GM21723 (cell line): ENCODE measurements around the gene ZNF488.

Experiments used
- ATAC-seq: cut with Tn5 transposase; IDR thresholded peaks from one replicate; pipeline ENCODE4 v1.9.1; 2021; ENCODE audit warnings: mild to moderate bottlenecking, moderate library complexity; ENCODE audit not compliant: unreplicated experiment

Gene ZNF488

DNA sequence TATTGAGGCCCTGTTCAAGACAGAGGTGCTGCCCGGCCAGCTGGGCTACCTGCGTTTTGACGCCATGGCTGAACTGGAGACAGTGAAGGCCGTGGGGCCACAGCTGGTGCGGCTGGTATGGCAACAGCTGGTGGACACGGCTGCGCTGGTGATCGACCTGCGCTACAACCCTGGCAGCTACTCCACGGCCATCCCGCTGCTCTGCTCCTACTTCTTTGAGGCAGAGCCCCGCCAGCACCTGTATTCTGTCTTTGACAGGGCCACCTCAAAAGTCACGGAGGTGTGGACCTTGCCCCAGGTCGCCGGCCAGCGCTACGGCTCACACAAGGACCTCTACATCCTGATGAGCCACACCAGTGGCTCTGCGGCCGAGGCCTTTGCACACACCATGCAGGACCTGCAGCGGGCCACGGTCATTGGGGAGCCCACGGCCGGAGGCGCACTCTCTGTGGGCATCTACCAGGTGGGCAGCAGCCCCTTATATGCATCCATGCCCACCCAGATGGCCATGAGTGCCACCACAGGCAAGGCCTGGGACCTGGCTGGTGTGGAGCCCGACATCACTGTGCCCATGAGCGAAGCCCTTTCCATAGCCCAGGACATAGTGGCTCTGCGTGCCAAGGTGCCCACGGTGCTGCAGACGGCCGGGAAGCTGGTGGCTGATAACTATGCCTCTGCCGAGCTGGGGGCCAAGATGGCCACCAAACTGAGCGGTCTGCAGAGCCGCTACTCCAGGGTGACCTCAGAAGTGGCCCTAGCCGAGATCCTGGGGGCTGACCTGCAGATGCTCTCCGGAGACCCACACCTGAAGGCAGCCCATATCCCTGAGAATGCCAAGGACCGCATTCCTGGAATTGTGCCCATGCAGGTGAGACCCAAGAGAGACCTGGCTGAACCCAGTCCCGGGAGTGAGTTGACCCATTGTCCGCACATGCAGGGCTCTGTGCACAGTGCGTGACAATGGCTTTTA, 33.1 kb downstream of the ZNF488 start:
- ATAC-seq = no peak

DNA sequence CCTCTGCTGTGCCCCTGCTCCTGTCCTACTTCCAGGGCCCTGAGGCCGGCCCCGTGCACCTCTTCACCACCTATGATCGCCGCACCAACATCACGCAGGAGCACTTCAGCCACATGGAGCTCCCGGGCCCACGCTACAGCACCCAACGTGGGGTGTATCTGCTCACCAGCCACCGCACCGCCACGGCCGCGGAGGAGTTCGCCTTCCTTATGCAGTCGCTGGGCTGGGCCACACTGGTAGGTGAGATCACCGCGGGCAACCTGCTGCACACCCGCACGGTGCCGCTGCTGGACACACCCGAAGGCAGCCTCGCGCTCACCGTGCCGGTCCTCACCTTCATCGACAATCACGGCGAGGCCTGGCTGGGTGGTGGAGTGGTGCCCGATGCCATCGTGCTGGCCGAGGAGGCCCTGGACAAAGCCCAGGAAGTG, 34.1 kb downstream of the ZNF488 start:
- ATAC-seq = no peak

DNA sequence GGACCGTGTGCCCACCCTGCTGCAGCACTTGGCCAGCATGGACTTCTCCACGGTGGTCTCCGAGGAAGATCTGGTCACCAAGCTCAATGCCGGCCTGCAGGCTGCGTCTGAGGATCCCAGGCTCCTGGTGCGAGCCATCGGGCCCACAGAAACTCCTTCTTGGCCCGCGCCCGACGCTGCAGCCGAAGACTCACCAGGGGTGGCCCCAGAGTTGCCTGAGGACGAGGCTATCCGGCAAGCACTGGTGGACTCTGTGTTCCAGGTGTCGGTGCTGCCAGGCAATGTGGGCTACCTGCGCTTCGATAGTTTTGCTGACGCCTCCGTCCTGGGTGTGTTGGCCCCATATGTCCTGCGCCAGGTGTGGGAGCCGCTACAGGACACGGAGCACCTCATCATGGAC, 34.6 kb downstream of the ZNF488 start:
- no peak for ATAC-seq

DNA sequence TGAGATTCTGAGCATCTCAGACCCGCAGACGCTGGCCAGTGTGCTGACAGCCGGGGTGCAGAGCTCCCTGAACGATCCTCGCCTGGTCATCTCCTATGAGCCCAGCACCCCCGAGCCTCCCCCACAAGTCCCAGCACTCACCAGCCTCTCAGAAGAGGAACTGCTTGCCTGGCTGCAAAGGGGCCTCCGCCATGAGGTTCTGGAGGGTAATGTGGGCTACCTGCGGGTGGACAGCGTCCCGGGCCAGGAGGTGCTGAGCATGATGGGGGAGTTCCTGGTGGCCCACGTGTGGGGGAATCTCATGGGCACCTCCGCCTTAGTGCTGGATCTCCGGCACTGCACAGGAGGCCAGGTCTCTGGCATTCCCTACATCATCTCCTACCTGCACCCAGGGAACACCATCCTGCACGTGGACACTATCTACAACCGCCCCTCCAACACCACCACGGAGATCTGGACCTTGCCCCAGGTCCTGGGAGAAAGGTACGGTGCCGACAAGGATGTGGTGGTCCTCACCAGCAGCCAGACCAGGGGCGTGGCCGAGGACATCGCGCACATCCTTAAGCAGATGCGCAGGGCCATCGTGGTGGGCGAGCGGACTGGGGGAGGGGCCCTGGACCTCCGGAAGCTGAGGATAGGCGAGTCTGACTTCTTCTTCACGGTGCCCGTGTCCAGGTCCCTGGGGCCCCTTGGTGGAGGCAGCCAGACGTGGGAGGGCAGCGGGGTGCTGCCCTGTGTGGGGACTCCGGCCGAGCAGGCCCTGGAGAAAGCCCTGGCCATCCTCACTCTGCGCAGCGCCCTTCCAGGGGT, 35.2 kb downstream of the ZNF488 start:
- ATAC-seq = no peak

DNA sequence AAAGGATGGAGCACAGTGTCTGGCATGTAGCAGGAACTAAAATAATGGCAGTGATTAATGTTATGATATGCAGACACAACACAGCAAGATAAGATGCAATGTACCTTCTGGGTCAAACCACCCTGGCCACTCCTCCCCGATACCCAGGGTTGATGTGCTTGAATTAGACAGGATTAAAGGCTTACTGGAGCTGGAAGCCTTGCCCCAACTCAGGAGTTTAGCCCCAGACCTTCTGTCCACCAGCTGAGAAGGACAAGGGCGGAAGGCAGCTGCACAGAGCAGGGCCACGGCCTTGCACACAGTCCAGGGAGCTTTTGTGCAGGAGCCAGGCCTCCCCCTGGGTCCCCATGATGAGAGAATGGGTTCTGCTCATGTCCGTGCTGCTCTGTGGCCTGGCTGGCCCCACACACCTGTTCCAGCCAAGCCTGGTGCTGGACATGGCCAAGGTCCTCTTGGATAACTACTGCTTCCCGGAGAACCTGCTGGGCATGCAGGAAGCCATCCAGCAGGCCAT, 35.9 kb downstream of the ZNF488 start, which contains the start of gene RBP3:
Gene RBP3, plus strand, starts transcription at position 226 of the 514 bp plus-strand sequence. Its CDS starts 122 bp downstream, at position 348.
- no peak for ATAC-seq

DNA sequence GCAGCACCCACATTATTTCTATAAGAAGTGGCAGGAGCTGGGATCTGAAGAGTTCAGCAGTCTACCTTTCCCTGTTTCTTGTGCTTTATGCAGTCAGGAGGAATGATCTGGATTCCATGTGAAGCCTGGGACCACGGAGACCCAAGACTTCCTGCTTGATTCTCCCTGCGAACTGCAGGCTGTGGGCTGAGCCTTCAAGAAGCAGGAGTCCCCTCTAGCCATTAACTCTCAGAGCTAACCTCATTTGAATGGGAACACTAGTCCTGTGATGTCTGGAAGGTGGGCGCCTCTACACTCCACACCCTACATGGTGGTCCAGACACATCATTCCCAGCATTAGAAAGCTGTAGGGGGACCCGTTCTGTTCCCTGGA, 36.8 kb downstream of the ZNF488 start:
- ATAC-seq = no peak

DNA sequence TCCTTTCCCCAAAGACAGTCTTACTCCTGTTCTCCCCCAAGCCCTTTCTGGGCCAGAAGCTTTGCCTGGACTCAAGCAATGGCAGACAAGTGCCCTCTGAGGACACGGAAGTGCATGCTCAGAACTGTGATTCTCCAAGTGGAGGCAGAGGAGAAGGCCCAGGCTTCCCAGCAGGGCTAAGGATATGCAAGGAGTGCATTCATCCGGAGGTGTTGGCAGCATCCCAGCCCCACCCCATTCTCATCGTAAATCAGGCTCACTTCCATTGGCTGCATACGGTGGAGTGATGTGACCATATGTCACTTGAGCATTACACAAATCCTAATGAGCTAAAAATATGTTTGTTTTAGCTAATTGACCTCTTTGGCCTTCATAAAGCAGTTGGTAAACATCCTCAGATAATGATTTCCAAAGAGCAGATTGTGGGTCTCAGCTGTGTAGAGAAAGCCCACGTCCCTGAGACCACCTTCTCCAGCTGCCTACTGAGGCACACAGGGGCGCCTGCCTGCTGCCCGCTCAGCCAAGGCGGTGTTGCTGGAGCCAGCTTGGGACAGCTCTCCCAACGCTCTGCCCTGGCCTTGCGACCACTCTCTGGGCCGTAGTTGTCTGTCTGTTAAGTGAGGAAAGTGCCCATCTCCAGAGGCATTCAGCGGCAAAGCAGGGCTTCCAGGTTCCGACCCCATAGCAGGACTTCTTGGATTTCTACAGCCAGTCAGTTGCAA, 37.4 kb downstream of the ZNF488 start:
- ATAC-seq = no peak

DNA sequence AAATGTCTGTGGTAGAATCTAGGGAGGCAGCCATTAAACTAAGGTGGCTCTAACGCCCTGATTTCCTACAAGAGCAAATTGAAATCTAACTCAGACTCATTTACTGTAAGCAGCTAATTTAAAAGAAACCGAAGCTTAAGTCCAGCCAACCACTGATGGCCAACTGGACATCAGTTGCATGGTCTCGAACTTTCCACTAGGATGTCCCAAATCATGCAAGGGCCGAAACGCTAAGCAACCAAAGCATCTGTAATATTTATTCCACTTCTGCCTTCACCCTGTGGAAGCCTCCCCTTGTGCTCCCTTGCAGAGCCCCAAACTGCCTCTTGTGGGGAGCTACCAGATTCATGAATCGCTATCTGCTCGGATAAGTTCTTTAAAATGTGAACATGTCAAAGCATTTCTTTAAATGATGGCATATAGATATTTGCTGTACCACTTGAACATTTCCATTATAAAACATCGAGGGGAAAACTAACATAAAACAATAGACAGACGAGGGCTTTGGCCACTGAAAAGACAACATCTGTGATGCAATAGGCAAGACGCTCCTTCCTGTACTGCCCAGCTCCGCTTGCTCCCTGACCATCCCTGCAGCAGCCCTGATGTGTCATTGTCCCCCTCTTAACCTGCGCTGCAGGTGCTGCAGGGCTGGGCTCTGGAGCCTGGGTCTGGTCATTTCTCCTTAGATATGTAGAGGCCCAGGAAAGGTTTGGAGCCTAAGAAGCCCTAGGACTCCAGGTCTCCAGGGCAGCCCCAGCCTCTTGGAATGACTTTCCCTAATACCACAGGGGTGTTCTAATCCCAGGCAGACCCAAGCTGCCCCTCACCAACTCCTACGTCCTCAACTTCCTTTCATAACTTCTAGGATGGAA, 38.9 kb downstream of the ZNF488 start:
- no peak for ATAC-seq

DNA sequence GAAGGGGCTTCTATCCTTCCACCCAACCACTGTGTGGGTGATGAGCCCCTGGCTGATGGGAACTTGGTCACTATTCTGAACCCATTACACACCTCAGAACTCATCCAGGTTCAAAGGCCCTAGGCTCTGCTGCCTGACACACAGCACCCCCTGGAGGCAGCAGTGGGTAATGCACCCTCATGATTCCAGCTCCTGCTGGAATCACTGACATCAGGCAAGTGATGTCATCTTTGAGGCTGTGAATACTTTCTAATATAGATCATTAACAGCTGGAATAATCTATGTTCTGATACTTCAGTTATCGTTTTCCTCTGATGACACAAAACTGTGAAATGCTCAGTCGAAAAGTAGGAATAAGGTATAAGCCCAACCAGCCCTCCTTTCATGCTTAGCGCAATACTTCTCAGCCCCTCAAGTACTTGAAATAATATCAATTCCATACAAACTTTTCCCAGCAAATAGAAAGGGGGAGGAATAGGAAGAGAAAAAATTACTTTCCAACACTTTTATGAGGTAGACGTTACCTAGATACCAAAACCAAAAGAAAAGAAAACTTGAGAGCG, 43.4 kb downstream of the ZNF488 start:
- ATAC-seq = no peak

DNA sequence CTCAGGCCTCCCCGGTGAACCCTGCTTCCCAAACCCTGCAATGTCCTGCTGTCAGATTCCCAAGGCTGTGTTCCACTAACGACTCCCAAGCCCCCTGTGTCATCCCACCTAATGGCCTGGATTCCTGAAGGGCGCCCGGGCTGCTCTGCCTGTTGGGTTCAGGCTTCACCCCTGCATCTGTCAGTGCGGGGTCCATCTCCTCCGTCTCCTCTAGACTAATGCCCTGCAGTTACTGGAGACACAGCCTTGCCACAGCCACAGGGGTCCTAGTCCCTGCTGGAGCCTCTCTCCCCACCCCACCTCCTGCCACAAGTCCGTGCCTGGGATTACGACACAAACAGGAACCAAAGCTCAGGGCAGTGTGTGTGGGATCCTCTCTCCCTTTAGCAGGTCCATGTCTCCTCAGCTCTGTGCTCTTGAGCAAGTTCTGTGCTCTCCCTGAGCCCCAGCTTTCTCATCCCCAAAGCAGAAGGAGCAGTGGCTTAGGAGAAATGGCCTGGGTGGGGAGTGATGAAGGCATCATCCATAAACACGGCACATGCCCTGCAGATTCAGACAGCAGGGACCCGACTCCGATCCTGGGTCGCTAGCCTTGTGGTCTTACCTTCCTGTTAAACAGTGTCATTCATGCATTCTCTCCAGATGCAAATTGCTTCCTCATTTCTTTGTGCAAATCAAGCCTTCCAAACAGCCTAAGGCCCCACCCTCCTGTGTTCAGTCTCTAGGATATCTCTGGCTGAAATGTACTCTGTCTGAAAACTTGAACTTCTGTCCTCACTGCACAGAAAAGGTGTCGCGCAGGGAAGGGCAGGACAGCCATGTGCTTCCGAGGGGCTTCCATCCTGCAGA, 44.1 kb downstream of the ZNF488 start:
- no peak for ATAC-seq

DNA sequence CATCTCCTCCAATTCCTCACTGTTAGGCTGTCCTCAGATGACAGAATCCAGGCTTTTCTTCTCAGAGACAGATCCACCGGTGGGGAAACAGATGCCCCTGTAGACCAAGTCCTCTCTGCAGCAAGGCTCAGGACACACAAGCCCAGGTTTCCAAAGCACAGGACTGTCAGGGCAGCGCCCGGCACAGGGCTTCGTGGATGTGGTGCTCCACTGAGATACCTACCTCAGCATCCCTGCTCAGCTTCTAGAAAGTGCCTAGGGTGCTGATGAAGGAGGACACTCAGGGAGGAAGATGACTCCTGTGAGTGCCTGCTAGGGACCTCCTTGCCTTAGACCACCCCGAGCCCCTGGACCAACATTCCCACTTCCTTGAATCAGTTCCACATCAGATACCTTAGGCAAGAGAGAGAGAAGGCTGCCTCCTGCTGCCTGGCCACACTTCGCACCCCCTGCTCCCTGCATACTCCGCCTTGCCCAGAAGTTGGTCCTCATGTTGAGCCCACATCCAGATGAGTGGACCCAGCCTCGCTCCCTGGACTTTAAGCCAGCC, 44.8 kb downstream of the ZNF488 start:
- ATAC-seq = no peak

DNA sequence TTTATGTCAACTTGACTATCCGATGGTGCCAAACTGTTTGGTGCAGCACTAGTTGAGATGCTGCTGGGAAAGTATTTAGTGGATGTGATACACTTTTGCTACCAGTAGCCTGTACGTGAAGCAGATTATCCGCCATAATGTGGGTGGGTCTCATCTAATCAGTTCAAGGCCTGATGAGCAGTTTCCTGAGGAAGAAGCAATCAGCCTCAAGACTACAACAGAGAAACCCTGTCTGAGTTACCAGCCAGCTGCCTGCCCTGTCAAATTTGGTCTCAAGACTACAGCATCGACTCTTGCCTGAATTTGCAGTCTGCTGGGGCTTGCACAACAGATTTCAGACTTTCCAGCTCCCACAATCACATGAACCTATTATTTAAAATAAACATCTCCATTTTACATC, 46.8 kb downstream of the ZNF488 start:
- no peak for ATAC-seq

DNA sequence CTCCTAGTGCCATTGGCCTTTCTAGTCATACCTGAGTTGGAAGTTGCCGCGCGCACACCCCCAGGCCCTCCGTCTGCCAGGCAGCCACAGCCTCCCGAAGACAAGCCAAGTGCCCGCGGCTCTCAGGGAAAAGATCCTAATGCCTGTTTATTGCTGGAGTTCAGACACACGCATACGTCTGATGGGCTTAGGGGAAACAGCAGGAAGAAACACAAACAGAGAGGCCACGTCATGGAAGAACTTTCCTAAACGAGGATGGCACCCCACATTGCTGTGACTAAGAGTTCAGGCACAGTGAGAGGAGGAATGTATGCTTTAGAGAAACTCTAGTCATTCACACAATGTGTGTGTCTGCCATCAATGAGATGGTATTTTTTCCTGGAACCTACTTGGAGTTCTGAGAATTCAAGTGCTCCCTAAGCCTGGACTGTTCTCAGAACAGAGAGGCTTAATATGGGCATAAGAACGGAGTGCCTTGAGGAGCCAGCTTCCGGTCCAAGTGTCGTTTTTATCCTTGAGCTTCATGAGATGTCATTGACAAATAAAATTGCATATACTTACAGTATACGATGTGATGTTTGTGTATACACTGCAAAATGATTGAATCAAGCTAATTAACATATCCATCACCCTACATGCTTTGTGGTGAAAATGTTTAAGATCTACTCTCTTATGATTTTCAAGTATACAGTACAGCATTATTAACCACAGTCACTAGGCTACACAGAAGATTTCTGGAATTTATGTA, 47.5 kb downstream of the ZNF488 start:
- ATAC-seq = no peak

DNA sequence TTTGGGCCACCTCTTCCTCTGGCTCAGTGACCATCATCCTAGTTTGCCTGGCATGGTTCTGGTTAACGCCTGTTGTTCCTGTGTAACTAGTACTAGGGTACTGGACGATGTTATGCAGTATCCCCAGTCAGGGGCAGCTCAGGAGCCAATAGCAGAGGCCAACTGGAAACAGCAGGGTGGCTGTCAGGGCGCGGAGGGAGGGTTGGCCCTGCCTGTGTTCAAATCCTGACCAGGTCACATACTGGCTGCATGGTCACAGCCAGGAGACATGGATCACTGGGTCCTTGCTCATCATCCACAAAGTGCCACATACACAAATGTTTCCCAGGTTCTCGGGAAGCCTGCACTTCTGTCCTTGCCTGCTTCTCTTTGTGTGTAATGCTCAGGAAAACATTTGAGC, 48.2 kb downstream of the ZNF488 start:
- ATAC-seq = no peak

DNA sequence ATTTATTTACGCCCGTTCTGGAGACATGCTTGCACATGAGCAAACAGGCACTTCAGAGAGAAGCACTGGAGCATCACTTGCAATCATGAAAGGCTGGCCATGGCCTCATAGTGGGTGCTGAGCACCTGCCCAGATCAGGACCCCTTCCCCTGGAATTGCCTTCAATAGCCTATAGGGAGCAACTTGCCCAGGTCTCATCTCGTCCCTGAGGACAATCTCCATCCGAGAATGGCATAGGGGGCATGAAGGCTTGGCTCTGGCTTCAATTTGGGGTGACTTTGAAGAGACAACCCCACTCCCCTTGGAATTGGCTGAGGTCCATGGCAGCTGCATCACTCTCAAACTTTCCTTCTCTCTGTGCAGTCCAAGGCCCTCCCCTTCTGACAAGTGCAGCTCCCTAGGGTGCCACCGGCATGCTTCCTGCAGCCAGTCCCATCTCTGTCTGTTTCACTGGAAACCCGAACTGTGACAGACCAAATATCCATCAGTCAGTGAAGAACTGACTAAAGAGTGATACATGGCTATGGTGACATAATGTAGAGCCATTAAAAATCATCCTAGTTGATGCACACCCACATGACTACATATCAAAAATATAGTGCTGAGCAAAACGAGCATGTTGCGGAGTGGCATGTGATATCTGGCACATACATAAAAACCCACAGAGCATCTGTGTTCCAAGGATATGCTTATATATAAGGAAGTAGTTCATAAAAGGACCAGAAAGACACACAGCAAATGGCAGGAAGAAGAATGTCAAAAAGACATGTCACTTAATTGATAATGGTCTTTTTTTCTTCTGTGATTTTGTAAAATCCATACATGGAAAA, 49.4 kb downstream of the ZNF488 start:
- ATAC-seq = no peak

DNA sequence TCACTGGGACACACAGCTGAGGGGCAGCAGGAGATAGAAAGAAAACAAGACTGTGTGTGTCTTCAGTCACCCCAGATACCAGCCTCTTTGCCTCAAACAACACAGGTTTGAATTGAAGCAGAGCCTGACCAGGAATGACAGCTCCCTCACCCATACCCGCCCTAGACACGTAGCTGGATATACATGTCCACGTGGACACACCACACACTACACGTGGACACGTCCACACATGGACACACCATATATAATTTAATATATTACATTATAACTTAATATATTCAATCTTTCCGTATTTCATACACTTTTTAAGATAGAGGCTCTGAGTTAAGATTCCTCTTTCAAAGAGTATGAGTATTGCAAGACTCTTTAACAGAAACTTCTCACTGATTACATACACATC, 50.6 kb downstream of the ZNF488 start:
- no peak for ATAC-seq

DNA sequence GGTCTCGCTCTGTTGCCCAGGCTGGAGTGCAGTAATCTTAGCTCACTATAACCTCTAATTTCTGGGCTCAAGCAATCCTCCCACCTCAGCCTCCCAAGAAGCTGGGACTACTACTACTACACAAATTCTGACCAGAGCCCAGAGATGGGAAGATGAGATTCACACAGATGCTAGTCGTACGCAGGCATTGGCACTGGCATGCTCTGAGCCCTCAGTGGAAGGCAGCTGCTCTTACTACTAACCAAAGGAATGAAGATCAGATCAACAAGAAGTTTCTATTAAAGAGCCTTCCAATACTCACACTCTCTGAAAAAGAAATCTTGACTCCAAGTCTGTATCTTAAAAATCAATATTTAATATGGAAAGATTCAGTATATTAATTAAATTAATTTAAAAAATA, 51.1 kb downstream of the ZNF488 start:
- no peak for ATAC-seq
